HG02973 (cell line): ENCODE measurements around the gene ELSPBP1.
"Not testable (repeated sequence)": the region's sequence is repeated elsewhere in the genome, so short reads cannot be mapped to it uniquely, and the experiment has no call there.

Experiments
- ATAC-seq: cut with Tn5 transposase; IDR thresholded peaks from one replicate; pipeline ENCODE4 v1.9.1; 2021; ENCODE audit warnings: moderate library complexity; ENCODE audit not compliant: unreplicated experiment

ELSPBP1 gene

DNA sequence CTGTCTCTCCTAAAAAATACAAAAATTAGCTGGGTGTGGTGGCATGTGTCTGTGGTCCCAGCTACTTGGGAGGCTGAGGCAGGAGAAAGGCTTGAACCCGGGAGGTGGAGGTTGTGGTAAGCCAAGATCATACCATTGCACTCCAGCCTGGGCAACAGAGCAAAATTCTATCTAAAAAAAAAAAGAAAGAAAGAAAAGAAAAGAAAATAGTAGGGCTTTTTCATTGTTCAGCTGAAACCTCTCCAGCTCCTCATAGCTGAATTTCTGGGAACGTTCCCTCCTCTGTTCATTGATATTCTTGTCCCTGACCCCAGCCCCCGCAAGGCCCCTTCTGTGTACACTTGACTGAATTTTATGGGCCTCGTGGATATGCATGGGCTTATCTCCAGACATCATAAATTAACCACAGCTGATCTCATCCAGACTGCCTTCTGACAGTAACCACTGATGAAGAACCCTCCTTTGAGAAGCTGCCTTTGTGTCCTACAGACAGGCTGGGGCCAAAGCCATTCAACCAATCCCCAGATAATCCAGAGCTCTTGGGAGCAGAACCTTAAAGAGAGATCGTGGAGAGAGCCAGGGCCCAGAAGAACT is at the start of gene ELSPBP1:
ELSPBP1 (plus strand) TSS at position 424 of the 594 bp plus-strand sequence. CDS start 14,036 bp downstream, outside the sequence.
- ATAC-seq: no peak

DNA sequence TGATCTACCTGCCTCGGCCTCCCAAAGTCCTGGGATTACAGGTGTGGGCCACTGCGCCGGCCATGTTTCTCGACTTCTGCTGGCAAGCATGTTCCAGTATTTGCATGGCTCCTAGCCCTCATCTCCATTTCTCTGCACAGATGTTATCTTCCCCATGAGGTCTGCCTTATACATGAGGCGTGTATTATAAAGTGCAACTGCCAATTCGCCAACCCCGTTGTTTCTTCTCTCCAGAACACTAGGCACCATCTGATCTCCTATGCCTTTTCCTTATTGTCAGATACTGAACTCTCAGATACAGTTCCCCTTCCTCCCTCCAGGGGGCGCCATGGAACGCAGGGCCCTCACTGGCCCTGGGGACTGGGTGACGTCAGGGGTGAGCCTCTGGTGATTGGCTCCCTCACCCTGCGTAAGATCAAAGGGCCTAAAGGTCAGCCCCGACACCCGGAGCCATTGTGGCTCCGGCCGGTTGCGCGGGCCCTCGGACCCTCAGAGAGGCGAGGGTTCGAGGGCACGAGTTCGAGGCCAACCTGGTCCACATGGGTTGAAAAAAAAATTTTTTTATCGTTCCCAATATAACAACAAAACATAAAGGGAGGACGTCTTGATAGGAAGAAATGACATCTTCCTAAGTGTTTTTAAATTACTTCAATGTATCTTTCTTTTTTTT is 44.4 kb upstream of the ELSPBP1 start:
- not testable (repeated sequence) for ATAC-seq

GRCh38 chr19:47952132-47952531 is 42.3 kb upstream of the ELSPBP1 start:
- not testable (repeated sequence) for ATAC-seq

DNA sequence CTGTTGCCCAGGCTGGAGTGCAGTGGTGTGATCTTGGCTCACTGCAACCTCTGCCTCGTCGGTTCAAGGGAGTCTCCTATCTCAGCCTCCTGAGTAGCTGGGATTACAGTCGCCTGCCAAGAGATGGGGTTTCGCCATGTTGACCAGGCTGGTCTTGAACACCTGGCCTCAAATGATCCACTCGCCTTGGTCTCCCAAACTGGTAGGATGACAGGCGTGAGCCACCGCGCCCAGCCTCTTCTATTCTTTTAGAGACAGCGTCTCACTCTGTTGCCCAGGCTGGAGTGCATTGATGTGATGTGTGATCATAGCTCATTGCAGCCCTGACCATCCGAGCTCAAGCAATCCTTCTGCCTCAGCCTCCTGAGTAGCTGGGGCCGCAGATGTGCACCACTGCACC is 38.5 kb upstream of the ELSPBP1 start:
- ATAC-seq: not testable (repeated sequence)

DNA sequence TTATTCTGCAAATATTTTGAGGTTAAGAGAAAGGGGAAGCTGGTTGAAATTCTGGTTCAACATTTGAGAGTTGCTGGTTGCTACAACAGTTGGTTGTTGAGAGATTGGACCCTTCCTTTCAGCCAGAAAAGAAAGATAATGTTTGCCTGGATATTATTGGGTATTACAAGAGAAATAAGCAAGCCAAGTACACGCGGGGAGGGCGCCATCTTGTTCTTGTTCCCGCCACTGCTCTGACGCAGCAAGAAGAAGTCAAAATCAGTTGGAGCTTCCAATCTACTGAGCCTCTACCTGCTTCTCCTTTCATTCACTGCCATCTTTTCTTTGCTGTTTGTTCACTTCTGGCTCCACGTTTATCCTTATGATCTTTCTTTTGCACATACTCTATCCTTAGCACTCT is 20.9 kb upstream of the ELSPBP1 start:
- ATAC-seq: no peak

DNA sequence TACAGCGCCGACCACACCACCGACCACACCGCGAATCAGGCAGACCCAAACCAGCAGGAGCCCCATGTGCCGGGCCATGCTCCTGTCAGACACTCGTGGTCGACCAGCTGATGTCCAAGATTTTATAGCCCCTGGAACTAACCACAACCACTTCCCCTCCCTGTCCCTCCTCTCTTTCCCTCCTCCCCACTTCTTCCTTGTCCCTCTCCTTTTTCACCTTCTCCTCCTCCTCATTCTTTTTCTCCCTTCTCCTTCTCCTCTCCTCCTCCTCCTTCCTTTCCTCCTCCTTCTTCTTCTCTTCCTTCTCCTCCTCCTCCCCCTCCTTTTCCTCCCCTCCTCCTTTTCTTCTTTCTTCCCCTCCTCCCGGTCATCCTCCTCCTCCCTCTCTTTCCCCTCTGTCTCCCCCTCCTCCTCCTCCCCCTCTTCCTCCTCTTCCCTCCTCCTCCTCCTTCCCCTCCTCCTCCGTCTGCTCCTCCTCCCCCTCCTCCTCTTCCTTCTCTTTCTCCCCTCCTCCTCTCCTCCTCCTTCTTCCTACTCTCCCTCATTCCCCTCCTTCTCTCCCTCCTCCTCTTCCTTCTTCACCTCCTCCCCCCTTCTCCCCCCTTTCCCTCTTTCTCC is 3.1 kb upstream of the ELSPBP1 start:
- ATAC-seq: no peak

- no peak for ATAC-seq
Measured at GRCh38 chr19:47992070-47992469, 2.4 kb upstream of the ELSPBP1 start, which contains the start of gene BSPH1. TSS of gene BSPH1 (minus strand) at chr19:47992170. CDS start at chr19:47992081, 89 bp downstream.

DNA sequence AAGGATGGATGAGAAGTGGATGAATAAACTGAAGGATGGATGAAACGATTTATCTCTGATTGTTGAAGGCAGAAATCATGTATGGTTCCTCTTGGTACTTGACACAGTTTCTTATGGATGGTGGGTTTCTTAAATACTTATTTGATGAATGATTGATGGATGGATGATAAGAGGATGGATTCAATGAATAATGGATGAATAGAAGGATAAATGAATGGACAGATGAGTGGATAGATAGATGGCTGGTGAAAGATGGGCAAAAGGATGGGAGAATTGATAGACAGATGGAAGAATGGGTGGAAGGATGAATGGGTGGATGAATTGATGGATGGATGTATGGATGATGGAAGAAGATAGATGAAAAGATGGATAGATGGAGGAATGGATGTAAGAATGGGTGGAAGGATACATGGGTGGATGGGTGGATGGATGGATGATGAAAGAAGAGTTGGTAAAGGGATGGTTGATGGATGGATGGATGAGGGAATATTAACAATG is 1.8 kb downstream of the ELSPBP1 start:
- no peak for ATAC-seq

DNA sequence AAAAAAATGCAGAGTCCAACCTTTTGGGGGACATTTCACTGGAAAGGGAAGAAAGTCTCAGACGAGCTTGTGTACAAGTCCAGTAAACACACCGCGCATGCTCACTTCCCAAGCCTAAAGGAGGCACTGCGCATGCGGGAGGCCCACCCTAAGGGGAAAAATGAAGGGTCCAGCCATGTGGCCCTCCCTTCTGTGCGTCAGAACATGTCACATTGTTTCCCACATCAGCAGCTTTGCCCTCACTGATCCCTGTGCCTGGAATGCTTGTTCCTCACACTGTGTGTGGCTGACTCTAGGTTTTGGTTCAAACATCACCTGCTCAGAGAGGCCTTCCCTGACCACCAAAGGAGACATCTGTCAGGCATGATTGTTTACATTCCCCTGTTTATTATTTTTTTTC is 4.4 kb downstream of the ELSPBP1 start:
- ATAC-seq: no peak

- ATAC-seq: no peak
Measured at GRCh38 chr19:48000846-48001245, 6.4 kb downstream of the ELSPBP1 start.

- ATAC-seq: no peak
Measured at GRCh38 chr19:48004236-48004635, 9.8 kb downstream of the ELSPBP1 start.

DNA sequence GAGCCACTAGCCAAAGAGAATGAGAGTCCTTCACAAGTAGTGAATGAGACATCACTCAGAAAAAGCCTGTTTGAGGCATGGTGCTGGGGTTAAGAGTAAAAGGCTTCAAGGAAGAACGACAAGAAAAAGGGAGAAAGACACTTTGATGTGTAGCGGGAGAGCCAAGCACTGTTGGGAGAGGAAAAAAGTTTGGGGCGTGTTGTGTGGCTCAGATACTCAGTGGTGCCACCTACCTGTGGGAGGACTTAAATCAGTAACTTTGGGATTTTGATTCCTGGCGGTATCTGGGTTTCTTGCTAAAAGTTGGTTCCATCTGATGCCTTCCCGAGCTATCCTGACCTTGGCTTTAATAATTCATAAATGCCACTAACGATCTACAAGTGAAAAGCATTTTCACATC is 12.3 kb downstream of the ELSPBP1 start:
- no peak for ATAC-seq

GRCh38 chr19:48010932-48011758 is 16.7 kb downstream of the ELSPBP1 start:
- ATAC-seq: no peak

GRCh38 chr19:48020686-48021085 is 26.3 kb downstream of the ELSPBP1 start:
- ATAC-seq: no peak

DNA sequence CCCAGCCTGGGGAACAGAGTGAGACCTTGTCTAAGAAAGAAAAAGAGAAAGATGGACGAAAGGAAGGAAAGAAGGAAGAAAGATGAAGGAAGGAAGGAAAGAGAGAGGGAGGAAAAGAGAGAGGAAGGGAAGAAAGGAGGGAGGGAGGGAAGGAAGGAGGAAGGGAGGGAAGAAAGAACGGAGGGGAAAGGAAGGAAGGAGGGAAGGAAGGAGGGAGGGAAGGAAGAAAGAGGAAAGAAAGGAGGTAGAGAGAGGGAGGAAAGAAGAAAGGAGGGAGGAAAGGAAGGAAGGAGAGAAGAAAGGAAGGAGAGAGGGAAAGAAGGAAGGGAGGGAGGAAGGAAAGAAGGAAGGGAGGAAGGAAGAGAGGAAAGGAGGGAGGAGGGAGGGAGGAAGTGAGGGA is 28.6 kb downstream of the ELSPBP1 start:
- ATAC-seq: no peak

DNA sequence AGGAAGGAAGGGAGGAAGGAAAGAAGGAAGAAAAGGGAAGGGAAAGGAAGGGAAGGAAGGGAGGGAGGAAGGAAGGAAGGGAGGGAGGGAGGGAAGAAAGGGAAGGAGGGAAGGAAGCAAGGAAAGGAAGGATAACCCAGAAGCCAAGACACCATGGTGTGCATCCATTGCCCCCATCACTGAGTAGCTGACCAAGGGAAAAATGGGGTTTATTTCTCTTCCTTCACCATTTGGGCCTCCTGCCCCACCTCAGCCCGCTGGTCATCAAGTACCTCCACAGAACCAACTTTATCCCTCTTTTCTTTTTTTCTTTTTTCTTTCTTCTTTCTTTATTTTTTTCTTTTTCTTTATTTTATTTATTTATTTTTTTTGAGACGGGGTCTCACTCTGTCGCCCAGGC is 29.1 kb downstream of the ELSPBP1 start:
- no peak for ATAC-seq

DNA sequence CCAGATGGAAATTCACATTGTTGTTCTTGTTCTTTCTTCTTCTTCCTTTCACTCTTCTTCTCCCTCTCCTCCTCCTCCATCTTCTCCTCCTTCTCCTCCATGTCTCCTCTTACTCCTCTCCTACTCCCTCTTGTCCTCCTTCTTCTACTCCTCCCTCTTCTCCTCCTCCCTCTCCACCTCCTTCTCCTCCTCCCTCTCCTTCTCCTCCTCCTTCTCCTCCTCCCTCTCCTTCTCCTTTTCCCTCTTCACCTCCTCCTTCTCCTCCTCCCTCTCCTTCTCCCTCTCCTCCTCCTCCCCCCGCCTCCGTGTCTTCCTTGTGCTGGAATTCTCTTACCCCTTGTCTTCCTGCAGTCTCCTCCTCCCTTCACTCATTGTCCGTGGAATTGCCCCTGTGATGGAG is 31.0 kb downstream of the ELSPBP1 start:
- no peak for ATAC-seq

- no peak for ATAC-seq
Measured at GRCh38 chr19:48029431-48029830, 35.0 kb downstream of the ELSPBP1 start.

DNA sequence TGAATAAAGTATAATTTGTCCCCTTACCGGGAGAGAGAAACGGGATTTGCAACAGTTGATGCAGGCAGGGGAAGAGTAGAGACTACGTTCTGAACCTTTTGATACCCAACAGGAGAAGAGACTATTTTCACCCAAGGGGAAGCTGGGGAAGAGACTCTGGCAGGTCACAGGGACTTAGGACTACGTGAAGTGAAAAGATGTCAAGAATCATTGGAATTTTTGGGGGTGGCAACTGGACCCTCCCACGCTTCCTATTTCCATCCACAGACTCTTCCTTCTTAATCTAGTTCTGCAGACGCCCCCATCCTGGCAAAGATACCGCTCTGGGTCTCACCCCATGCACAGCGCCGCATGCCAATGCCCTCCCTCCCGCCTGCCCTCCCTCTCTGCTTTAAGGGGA is 35.6 kb downstream of the ELSPBP1 start:
- no peak for ATAC-seq

DNA sequence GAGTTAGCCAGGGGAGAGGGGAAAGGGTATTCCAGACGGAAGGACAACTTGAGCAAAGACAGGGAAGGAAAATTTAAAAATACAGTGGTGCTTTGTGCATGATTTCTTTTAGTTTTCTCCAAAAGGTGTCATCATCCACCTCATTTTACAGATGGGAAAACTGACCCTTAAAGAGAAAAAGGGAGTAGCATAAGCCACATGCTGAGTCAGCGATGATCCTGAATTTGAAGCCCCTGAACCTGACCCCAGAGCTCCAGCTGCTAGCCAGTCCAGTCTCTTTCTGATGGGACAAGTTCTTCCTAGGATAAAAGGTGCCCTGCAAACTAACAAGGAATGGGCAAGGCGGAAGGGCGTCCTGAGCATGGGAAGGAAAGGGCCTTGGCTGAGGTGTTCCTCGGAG is 39.2 kb downstream of the ELSPBP1 start:
- no peak for ATAC-seq

DNA sequence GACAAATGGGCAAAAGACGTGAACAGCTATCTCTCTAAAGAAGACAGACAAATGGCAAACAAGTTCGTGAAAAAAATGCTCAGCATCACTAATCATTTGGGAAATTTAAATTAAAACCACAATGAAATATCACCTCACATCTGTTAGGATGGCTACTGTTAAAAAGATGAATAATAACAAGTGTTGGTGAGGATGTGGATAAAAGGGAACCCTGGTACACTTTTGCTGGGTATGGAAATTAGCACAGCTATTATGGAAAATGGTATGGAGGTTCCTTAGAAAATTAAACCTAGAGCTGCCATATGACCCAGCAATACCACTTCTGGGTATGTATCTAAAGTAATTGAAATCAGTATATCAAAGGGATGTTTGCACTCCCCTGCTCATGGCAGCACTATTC is 42.3 kb downstream of the ELSPBP1 start:
- no peak for ATAC-seq
